ENCODE data around the gene COG7.
"Not testable (repeated sequence)": the region's sequence is repeated elsewhere in the genome, so short reads cannot be mapped to it uniquely, and the experiment has no call there.

COG7 gene

GRCh38 chr16:23453338-23454052, 506 bp upstream of the COG7 start:
- DNase-seq (no peak), ATAC-seq (replicated peaks) (peak in 1 of 2 donors; percentile 11)
- H3K36me3 Mint-ChIP-seq: peaks cover 0 to 7% of the 10 kb centered on the region in 2 donors
- peaks cover 10 to 40% of the 10 kb centered on the region in 2 donors for H3K4me1 Mint-ChIP-seq
- no peaks in the 10 kb centered on the region for H3K27me3 Mint-ChIP-seq
- peak overlapping the region; percentile 93 for H3K27ac Mint-ChIP-seq
- peak overlapping the region; percentile 88 to 98 for H3K4me3 Mint-ChIP-seq
- no peaks in the 10 kb centered on the region for H3K9me3 Mint-ChIP-seq

GRCh38 chr16:23452221-23452571, 793 bp downstream of the COG7 start:
- ATAC-seq (replicated peaks) (peak in 1 of 2 donors; percentile 26), DNase-seq (no peak)
- Mint-ChIP-seq H3K4me1 (peaks cover 11 to 40% of the 10 kb centered on the region in 2 donors), H3K27ac (peak overlapping the region; percentile 93), H3K9me3 (no peaks in the 10 kb centered on the region), H3K4me3 (peak overlapping the region; percentile 88 to 98), H3K27me3 (no peaks in the 10 kb centered on the region), H3K36me3 (peaks cover 0 to 12% of the 10 kb centered on the region in 2 donors)

GRCh38 chr16:23448392-23448791, 4.6 kb downstream of the COG7 start:
- ATAC-seq (replicated peaks) (no peak), DNase-seq (no peak)
- Mint-ChIP-seq H3K4me1 (peaks cover 7 to 30% of the 10 kb centered on the region in 2 donors), H3K27me3 (no peaks in the 10 kb centered on the region), H3K27ac (no peak overlapping the region), H3K4me3 (no peak overlapping the region), H3K9me3 (no peaks in the 10 kb centered on the region), H3K36me3 (peaks cover 10 to 20% of the 10 kb centered on the region in 2 donors)

GRCh38 chr16:23437542-23437941, 15.4 kb downstream of the COG7 start:
- H3K4me1 Mint-ChIP-seq; H3K4me3 Mint-ChIP-seq; H3K9me3 Mint-ChIP-seq; H3K27me3 Mint-ChIP-seq; DNase-seq; H3K27ac Mint-ChIP-seq; ATAC-seq (replicated peaks): not testable (repeated sequence)
- H3K36me3 Mint-ChIP-seq: peaks cover 41 to 52% of the 10 kb centered on the region in 2 donors

- no peaks in the 10 kb centered on the region for H3K9me3 Mint-ChIP-seq
- no peaks in the 10 kb centered on the region for H3K27me3 Mint-ChIP-seq
- no peak for ATAC-seq (replicated peaks)
- H3K27ac Mint-ChIP-seq: no peak overlapping the region
- DNase-seq: no peak
- no peaks in the 10 kb centered on the region for H3K4me1 Mint-ChIP-seq
- H3K36me3 Mint-ChIP-seq: peaks cover 42 to 52% of the 10 kb centered on the region in 2 donors
- no peak overlapping the region for H3K4me3 Mint-ChIP-seq
Measured at GRCh38 chr16:23436951-23437350, 16.0 kb downstream of the COG7 start.

GRCh38 chr16:23435500-23435899, 17.5 kb downstream of the COG7 start:
- Mint-ChIP-seq H3K9me3 (no peaks in the 10 kb centered on the region), H3K4me1 (no peaks in the 10 kb centered on the region), H3K4me3 (no peak overlapping the region), H3K27ac (no peak overlapping the region), H3K36me3 (peaks cover 42 to 48% of the 10 kb centered on the region in 2 donors), H3K27me3 (no peaks in the 10 kb centered on the region)
- ATAC-seq (replicated peaks): peak; percentile 84 to 97
- DNase-seq: peak; percentile 44

GRCh38 chr16:23434380-23434779, 18.6 kb downstream of the COG7 start:
- peaks cover 45 to 52% of the 10 kb centered on the region in 2 donors for H3K36me3 Mint-ChIP-seq
- H3K9me3 Mint-ChIP-seq: no peaks in the 10 kb centered on the region
- H3K27ac Mint-ChIP-seq: no peak overlapping the region
- H3K4me1 Mint-ChIP-seq: no peaks in the 10 kb centered on the region
- no peak overlapping the region for H3K4me3 Mint-ChIP-seq
- DNase-seq: peak; percentile 9
- no peak for ATAC-seq (replicated peaks)
- H3K27me3 Mint-ChIP-seq: no peaks in the 10 kb centered on the region

GRCh38 chr16:23433261-23433920, 19.6 kb downstream of the COG7 start:
- no peak overlapping the region for H3K27ac Mint-ChIP-seq
- H3K36me3 Mint-ChIP-seq: peaks cover 49 to 53% of the 10 kb centered on the region in 2 donors
- no peaks in the 10 kb centered on the region for H3K4me1 Mint-ChIP-seq
- H3K4me3 Mint-ChIP-seq: no peak overlapping the region
- H3K27me3 Mint-ChIP-seq: no peaks in the 10 kb centered on the region
- ATAC-seq (replicated peaks) (no peak), DNase-seq (no peak)
- H3K9me3 Mint-ChIP-seq: no peaks in the 10 kb centered on the region

- H3K27ac Mint-ChIP-seq: no peak overlapping the region
- DNase-seq: no peak
- no peak overlapping the region for H3K4me3 Mint-ChIP-seq
- ATAC-seq (replicated peaks): no peak
- no peaks in the 10 kb centered on the region for H3K4me1 Mint-ChIP-seq
- no peaks in the 10 kb centered on the region for H3K27me3 Mint-ChIP-seq
- peaks cover 48 to 51% of the 10 kb centered on the region in 2 donors for H3K36me3 Mint-ChIP-seq
- no peaks in the 10 kb centered on the region for H3K9me3 Mint-ChIP-seq
Measured at GRCh38 chr16:23432176-23433128, 20.5 kb downstream of the COG7 start.

GRCh38 chr16:23428351-23428750, 24.6 kb downstream of the COG7 start:
- no peak overlapping the region for H3K4me3 Mint-ChIP-seq
- ATAC-seq (replicated peaks): no peak
- no peaks in the 10 kb centered on the region for H3K9me3 Mint-ChIP-seq
- H3K4me1 Mint-ChIP-seq: no peaks in the 10 kb centered on the region
- no peaks in the 10 kb centered on the region for H3K27me3 Mint-ChIP-seq
- H3K36me3 Mint-ChIP-seq: peaks cover 41 to 50% of the 10 kb centered on the region in 2 donors
- no peak for DNase-seq
- H3K27ac Mint-ChIP-seq: no peak overlapping the region

- no peak overlapping the region for H3K4me3 Mint-ChIP-seq
- no peak for ATAC-seq (replicated peaks)
- DNase-seq: no peak
- H3K9me3 Mint-ChIP-seq: no peaks in the 10 kb centered on the region
- no peak overlapping the region for H3K27ac Mint-ChIP-seq
- H3K4me1 Mint-ChIP-seq: no peaks in the 10 kb centered on the region
- H3K27me3 Mint-ChIP-seq: no peaks in the 10 kb centered on the region
- peaks cover 30 to 43% of the 10 kb centered on the region in 2 donors for H3K36me3 Mint-ChIP-seq
Measured at GRCh38 chr16:23424292-23424958, 28.6 kb downstream of the COG7 start.

- peaks cover 24 to 39% of the 10 kb centered on the region in 2 donors for H3K36me3 Mint-ChIP-seq
Measured at GRCh38 chr16:23423496-23424049, 29.4 kb downstream of the COG7 start.

GRCh38 chr16:23420011-23420410, 33.0 kb downstream of the COG7 start:
- ATAC-seq (replicated peaks) (no peak), DNase-seq (no peak)
- Mint-ChIP-seq H3K4me3 (no peak overlapping the region), H3K9me3 (no peaks in the 10 kb centered on the region), H3K27me3 (no peaks in the 10 kb centered on the region), H3K36me3 (peaks cover 24 to 32% of the 10 kb centered on the region in 2 donors), H3K27ac (no peak overlapping the region), H3K4me1 (no peaks in the 10 kb centered on the region)

More at GRCh38 chr16:23423496-23424049, 29.4 kb downstream of the COG7 start:
- DNase-seq (no peak), ATAC-seq (replicated peaks) (no peak)
- no peaks in the 10 kb centered on the region for H3K27me3 Mint-ChIP-seq
- H3K4me3 Mint-ChIP-seq: no peak overlapping the region
- H3K4me1 Mint-ChIP-seq: no peaks in the 10 kb centered on the region
- H3K9me3 Mint-ChIP-seq: no peaks in the 10 kb centered on the region
- no peak overlapping the region for H3K27ac Mint-ChIP-seq
